ENCODE results near the gene LIPK.
A peak's percentile ranks its signal among the peaks of the same experiment; 100 is the strongest.
"Not testable (repeated sequence)": the region's sequence is repeated elsewhere in the genome, so short reads cannot be mapped to it uniquely, and the experiment has no call there.

Gene LIPK

DNA sequence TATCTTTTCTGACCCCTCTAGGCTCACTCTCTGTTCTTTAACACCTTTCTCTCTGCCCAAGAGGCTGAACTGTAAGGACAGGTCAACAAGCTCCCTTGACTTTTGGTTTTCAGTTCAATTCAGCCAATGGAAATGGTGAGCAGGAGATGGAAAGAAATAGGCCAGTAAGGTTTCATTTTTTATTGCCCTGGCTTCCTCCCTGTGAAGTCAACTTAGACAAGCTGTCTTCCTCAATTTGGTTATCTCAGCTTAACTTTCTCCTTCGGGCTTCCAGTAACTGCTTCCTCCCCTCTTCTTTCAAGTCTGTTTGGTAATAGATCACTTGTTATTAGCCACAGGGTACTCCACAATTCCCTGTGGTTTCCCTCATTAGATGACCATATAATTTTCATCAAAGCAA, 19.7 kb downstream of the LIPK start:
- DNase-seq = no peak

GRCh38 chr10:88728107-88728763, 22.2 kb downstream of the LIPK start:
- DNase-seq = peak; percentile 6

GRCh38 chr10:88730864-88731263, 24.8 kb downstream of the LIPK start:
- no peak for DNase-seq

DNA sequence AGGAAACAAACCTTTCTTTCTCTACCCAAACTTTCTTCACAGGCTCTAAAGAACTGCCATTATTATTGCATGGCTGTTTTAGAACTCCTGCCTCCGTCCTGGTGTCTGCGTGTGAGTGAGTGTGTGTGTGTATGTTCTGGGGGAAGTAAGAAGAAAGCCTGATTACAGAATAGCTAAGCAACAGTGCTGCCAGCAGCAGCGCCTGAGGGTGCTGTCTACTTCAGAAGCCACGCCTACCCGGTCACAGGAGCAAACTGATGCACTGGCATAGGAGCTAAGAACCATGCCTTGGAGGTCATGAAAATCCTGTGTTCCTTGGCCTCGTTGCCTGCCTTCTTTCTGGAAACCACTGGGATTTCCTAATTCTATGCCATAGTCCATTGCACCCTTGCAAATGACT, 25.2 kb downstream of the LIPK start:
- no peak for DNase-seq

- no peak for DNase-seq
Measured at GRCh38 chr10:88733215-88733614, 27.2 kb downstream of the LIPK start.

DNA sequence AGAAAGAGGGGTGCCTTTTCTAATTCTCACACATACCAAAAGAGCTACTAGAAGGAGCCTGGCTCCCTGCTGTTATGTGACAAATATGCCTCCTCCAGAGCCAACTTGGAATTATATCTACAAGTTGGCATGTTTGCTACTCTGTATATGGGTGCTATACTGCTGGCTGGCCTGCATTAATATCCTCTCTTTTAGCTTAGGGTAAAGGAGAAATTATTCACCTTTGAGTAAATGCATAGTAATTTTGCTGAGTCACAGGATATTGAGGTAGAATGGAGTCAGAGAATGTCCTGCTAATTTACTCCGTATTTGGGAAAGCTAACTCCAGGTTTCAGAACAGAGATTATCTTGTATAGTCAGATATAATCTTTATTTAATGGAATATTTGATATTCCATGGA, 29.6 kb downstream of the LIPK start:
- no peak for DNase-seq

- not testable (repeated sequence) for DNase-seq
Measured at GRCh38 chr10:88741921-88742320, 35.9 kb downstream of the LIPK start.

DNA sequence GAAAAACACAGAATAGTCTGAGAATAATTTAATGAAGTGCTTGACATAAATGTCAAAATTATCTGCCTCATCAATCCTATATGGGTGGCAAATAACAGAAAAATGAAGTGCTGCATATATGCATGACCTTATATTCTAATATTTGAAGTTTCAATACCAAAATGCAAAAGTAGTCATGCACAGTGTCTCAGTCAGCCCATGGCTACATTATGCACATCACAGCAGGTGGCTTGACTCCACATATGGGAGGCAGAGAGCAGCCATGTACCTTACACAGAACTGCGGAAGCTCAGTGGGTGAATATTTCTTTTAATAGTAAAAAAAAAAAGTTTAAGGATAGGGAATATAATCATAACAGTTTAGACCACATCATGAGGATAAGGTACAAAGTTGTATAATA, 36.4 kb downstream of the LIPK start:
- no peak for DNase-seq

- no peak for DNase-seq
Measured at GRCh38 chr10:88744002-88744401, 38.0 kb downstream of the LIPK start.

GRCh38 chr10:88745633-88746032, 39.6 kb downstream of the LIPK start:
- no peak for DNase-seq

DNA sequence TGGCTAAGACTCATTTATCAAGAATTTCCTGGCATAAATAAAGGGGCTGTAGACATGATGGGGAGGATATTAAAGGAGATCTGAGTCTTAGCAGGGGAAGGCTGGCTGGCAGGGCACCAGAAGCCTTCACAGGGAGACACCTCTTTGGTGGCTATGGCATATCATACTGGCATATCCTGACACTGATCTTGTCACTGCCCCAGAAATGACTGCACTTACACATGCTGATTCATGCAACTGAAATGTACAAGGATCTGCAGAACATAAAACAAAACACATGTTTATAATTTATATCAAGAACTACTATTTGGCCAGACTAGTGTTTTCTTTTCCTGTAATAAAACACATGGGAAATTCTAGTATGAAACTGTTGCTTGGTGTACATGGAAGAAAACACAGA, 48.2 kb downstream of the LIPK start:
- DNase-seq = no peak

- DNase-seq = no peak
Measured at GRCh38 chr10:88755753-88756152, 49.7 kb downstream of the LIPK start.

DNA sequence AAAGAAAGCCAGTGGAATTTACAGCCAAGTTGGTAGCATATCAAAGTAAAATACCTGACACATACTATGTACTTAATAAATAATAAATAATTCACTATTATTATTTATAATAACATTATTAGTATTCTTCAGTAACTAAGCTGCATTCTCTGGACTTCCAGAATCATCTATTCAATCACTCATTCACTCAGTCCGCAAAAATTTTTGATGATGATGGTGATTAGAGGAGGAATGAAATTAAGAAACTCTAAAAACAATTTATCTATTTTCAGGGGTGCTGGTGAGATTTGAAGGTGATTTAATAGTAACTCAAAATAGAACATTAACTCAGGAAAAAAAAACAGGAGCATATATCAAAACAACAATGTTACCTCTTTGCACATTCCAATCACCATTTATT, 50.6 kb downstream of the LIPK start:
- DNase-seq = no peak

DNA sequence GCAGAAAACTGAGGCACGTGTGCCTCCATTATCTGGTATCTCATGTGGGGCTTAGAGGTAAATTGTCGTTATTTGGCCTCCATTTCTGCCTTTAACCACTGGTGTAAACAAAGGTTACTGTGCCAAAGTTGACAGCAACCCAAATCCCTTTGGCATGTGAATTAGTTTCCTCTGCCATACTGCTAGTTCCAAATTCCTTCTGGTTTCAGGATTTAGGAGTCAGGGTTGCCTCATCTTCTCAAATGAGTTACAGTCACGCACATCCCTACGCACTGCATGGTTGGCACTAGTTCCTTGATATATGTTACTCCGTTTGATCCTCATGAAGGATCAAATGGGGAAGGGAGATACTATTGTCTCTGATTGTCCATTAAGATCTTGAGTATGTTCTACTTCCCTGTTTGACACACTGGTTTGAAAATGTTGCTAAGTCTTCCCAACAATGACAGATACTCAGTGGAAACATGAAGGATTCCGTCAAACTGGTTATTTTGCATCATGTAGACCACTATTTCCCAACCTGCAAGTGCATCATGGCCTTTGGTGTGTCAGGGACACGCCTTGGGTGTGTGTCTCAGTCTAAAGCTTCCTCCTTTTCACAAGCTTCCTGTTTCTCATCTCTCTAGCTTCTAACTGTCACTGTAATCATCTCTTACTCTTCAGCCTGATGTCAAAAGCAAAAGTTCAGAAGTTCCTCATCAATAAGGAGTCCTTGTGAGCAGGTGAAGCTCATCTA, 53.5 kb downstream of the LIPK start, which contains the start of gene LIPN:
Gene LIPN, plus strand, starts transcription at position 655 of the 736 bp plus-strand sequence. CDS start 1,386 bp downstream, outside the sequence.
- no peak for DNase-seq

- no peak for DNase-seq
Measured at GRCh38 chr10:88762906-88763305, 56.9 kb downstream of the LIPK start.

DNA sequence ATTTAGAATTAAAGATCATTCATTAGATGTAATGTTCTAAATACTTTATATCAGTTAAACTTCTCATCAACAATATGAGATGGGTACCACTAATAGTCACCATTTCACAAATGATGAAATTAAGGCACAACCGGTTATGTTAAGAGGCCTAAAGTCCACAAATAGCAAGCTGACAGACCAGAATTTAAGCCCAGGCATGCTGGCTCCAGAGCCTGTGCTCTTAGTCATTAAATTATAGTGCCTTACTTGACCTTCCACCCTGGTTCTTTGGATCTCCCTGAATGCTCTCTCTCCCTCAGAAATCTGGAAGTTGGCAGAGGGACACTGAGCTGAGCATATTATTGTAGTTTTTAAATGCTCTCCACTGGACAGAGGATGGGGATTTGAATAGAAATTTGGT, 57.4 kb downstream of the LIPK start:
- no peak for DNase-seq

DNA sequence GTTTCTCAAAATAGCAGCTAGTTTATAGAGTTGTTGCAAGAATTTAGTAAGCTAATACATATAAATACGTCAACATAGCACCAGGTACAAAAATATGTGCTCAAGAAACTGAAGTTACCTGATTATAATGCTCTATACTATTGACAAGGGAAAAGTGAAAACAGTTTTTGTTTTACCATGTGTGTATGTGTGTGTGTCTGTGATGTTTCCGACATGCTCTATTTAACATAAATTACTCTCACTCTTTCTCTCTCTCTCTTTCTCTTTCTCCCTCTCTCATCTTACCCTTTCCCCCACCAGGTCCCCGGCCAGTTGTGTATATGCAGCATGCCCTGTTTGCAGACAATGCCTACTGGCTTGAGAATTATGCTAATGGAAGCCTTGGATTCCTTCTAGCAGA, 58.1 kb downstream of the LIPK start:
- no peak for DNase-seq

- no peak for DNase-seq
Measured at GRCh38 chr10:88765816-88766215, 59.8 kb downstream of the LIPK start.

DNA sequence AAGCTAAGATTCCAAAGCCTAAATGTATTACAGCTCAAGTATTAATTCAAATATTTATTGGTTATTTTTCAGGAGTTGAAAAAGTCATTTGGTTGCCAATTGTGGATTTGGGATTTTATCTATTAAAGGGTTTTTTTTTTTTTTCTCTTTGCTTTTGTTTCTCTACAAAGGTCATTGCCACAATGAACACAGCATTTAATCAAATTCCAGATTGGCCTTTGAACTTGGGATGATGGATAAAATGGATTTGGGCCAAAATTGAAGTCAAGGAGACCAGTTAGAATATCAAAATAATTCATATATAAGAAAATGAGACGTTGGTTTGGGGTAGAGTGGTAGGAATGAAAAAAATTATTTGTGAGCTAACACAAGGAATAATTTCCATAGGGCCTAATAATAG, 63.3 kb downstream of the LIPK start:
- DNase-seq = no peak

GRCh38 chr10:88781206-88781605, 75.2 kb downstream of the LIPK start:
- no peak for DNase-seq

GRCh38 chr10:88782222-88782621, 76.2 kb downstream of the LIPK start:
- DNase-seq = no peak

GRCh38 chr10:88783724-88784123, 77.7 kb downstream of the LIPK start:
- DNase-seq = no peak

GRCh38 chr10:88786032-88786770, 80.2 kb downstream of the LIPK start:
- DNase-seq = no peak

DNA sequence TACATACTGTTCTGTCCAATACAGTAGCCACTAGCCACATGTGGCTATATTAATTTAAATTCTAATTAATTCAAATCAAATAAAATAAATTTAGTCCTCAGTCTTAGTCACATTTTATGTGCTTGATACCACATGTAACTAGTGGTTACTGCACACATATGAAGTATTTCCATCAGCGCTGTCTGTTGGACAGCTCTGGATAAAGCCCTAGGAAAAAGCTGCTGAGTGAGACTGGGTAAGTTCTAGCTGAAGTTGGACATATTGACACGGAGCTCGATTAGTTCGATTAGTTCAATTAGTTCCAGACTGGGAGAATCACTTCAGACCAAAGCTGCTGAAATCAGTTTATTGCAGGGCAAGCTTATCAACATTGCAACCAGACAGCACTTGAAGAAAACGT, 81.4 kb downstream of the LIPK start:
- no peak for DNase-seq

Measured in activated gamma-delta T cell (primary cell).